Epithelial cell of esophagus (primary cell): ENCODE results near the gene XRCC3.

ENCODE experiments used
- DNase-seq: peaks from one replicate; pipeline ENCODE4 v3.0.0; 2010; ENCODE audit warnings: low read depth
- H3K4me3 ChIP-seq: 2 replicates; pipeline ENCODE4 v1.5.1; 2011; ENCODE audit warnings: mild to moderate bottlenecking, low read length, control low read depth
- TF ChIP-seq, protein P1 (sequence below): IDR thresholded peaks from 2 replicates; pipeline ENCODE4 v1.5.1; 2011; ENCODE audit warnings: low read depth, mild to moderate bottlenecking, low read length, control low read depth, inconsistent platforms; ENCODE audit not compliant: insufficient read depth; ENCODE audit errors: missing control alignments

The XRCC3 gene

DNA sequence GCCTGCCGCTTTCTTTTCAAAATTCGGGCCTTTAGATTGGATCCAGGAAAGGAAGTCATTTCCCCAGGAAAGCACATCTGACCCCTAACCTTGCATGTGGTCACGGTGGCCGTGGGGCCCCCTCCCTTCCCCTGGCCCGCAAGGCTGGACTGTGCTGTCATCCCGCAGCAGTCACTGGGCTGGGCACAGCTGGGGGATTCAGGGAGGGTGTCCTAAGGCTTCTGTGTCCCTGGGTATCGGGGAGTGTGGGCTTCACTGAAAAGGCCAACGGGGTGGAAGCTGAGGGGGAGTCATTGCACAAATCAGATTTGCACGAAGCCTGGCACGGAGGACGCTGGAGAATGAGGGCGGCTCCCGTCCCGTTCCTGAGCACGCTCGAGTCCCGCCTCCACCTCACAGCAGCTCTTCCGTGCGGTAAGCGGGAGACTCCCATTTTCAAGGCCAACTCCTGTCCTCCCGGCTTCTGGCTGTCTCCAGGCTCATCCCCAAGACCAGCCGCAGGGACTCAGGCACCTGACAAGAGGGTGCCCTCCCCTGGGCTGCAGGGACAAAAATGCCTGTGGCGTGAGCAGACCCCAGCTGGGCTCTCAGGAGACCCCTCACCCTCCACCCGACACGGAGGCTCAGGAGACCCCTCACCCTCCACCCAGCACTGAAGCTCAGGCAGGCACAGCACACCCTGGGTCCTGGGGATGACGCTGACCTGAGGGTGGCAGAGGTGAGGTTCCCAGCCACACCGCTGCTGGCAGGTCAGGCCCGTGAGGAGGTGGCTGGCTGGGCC is 9.6 kb downstream of the XRCC3 start:
- no peak overlapping the region for H3K4me3 ChIP-seq

DNA sequence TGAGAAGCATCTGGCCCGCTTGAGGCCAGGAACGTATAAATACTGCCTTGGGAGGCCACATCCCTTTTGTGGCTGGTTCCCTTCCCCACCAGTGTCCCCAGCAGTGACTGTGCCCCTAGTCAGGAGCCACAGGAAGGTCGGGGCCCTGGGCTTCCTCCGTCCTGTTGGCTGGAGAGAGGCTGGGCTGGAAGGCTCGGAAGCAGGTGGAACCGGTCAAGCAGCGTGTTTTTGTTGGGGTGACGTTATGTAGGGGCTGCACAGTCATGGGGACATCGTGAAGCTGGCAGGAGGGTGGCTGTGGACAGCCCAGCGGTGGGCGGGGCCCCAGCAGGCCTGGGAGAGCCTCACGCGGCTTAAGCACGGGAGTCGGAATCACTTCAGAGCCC is 10.1 kb downstream of the XRCC3 start:
- no peak overlapping the region for H3K4me3 ChIP-seq
- DNase-seq: peak; percentile 46
- TF ChIP-seq, protein P1, sequence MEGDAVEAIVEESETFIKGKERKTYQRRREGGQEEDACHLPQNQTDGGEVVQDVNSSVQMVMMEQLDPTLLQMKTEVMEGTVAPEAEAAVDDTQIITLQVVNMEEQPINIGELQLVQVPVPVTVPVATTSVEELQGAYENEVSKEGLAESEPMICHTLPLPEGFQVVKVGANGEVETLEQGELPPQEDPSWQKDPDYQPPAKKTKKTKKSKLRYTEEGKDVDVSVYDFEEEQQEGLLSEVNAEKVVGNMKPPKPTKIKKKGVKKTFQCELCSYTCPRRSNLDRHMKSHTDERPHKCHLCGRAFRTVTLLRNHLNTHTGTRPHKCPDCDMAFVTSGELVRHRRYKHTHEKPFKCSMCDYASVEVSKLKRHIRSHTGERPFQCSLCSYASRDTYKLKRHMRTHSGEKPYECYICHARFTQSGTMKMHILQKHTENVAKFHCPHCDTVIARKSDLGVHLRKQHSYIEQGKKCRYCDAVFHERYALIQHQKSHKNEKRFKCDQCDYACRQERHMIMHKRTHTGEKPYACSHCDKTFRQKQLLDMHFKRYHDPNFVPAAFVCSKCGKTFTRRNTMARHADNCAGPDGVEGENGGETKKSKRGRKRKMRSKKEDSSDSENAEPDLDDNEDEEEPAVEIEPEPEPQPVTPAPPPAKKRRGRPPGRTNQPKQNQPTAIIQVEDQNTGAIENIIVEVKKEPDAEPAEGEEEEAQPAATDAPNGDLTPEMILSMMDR: no peak

More for the DNA sequence above, 9.6 kb downstream of the XRCC3 start:
- DNase-seq: no peak
- TF ChIP-seq, protein P1: no peak

DNA sequence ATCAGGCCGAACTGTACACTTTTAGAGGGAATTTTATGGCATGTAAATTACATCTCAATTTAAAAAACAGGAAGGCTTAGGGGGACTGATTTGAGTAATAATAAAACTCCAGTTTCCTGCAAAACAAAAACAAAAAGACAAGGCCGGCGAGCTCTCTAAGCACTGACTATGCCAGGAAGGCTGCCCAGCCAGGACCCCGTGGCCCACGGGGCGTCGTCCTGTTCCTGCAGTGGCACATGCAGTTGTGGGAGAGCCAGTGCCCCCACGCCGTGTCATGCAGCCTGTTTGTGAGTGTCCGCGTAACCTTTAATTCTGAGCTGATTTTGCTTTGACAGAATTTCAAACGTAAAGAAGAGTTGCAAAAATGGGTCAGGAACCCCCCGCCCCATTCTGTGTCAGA is 10.5 kb downstream of the XRCC3 start:
- no peak for DNase-seq
- TF ChIP-seq, protein P1: no peak
- H3K4me3 ChIP-seq: no peak overlapping the region

GRCh38 chr14:103703433-103704385 is 11.5 kb downstream of the XRCC3 start:
- no peak for DNase-seq
- TF ChIP-seq, protein P1: no peak

GRCh38 chr14:103702497-103703432 is 12.5 kb downstream of the XRCC3 start:
- H3K4me3 ChIP-seq: no peak overlapping the region
- no peak for DNase-seq
- TF ChIP-seq, protein P1: no peak

More at GRCh38 chr14:103703433-103704385, 11.5 kb downstream of the XRCC3 start:
- H3K4me3 ChIP-seq: no peak overlapping the region

GRCh38 chr14:103702095-103702494 is 13.2 kb downstream of the XRCC3 start:
- TF ChIP-seq, protein P1: no peak
- no peak overlapping the region for H3K4me3 ChIP-seq
- no peak for DNase-seq
